HepG2 (cell line): ENCODE measurements around the gene MEGF10. TPM values are rescaled to one million over a fixed set of nuclear protein-coding genes. Genes with fewer than 3 reads are reported as not detected.

Source experiments
- ATAC-seq: fragments of 200-7000 bp; cut with Tn5 transposase; 3 replicates; pipeline ENCODE4 v1.9.1; 2020; ENCODE audit warnings: mild to moderate bottlenecking, moderate library complexity
- BruUV-seq: library from RNA; stranded (reverse); fragments of 400-500 nt; replicated peaks from 2 replicates; lab custom pipeline; 2021; lab: Mats Ljungman, UMichigan
- CTCF ChIA-PET: fragments of 300-600 bp; formaldehyde crosslinking; extraction: SDS; loops from one replicate; lab custom pipeline; 2021; ENCODE audit warnings: low total read pairs, inconsistent platforms, low intra/inter-chr PET ratio; lab: Yijun Ruan, JAX
- POLR2A ChIA-PET: fragments of 350-600 bp; sonication (Branson Sonifier 250); formaldehyde crosslinking; loops from one replicate; lab custom pipeline; 2020; ENCODE audit warnings: antibody characterized with exemption, inconsistent platforms; lab: Yijun Ruan, JAX
- DNase-seq: peaks from one replicate; pipeline ENCODE4 v3.0.0-alpha.2; 2015; ENCODE audit warnings: low spot score
- FAIRE-seq: peaks from 3 replicates; lab custom pipeline; 2011; peaks lifted over from hg19 to GRCh38; lab: Jason Lieb, UNC
- H2AFZ ChIP-seq: one replicate; pipeline ENCODE4 v1.6.1; 2011; ENCODE audit warnings: low read length, inconsistent platforms
- H3K27ac ChIP-seq: fragments of 300-600 bp; 3 replicates; pipeline ENCODE4 v1.8.0; 2011; ENCODE audit warnings: mixed run types, mild to moderate bottlenecking, mixed read lengths, low read length, inconsistent platforms; ENCODE audit not compliant: insufficient read depth; ENCODE audit errors: extremely low read length
- H3K27me3 ChIP-seq, 2 experiments: fragments of 200-600 bp in 1 of 2; 2 replicates in 1 of 2; 3 replicates in 1 of 2; pipeline versions ENCODE4 v1.6.0 to v1.8.0; 2011; ENCODE audit warnings: low read length in 2 of 2, mild to moderate bottlenecking in 2 of 2, moderate library complexity in 2 of 2, inconsistent platforms in 1 of 2; ENCODE audit not compliant: insufficient read depth in 2 of 2, control insufficient read depth in 1 of 2
- H3K36me3 ChIP-seq, 2 experiments: fragments of 200-600 bp in 1 of 2; replicated peaks in 1 of 2; 2 replicates in 1 of 2; 3 replicates in 1 of 2; pipeline versions ENCODE4 v1.5.1 to v1.8.0; 2011; ENCODE audit warnings: low read length in 2 of 2, inconsistent platforms in 1 of 2; ENCODE audit not compliant: insufficient read depth in 2 of 2, control insufficient read depth in 1 of 2
- H3K4me1 ChIP-seq: 2 replicates; pipeline ENCODE4 v1.5.1; 2012; ENCODE audit warnings: low read length, inconsistent platforms; ENCODE audit not compliant: insufficient read depth
- H3K4me2 ChIP-seq: 2 replicates; pipeline ENCODE4 v1.6.0; 2011; ENCODE audit warnings: low read depth, low read length, inconsistent platforms
- H3K4me3 ChIP-seq, 3 experiments: fragments of 200-600 bp in 1 of 3; sonication (generic), shearing (Covaris generic) in 1 of 3; replicated peaks in 1 of 3; 2 replicates each; pipeline ENCODE4 v1.5.1; 2011 to 2016; ENCODE audit warnings: low read length in 3 of 3, inconsistent platforms in 2 of 3, low read depth in 2 of 3, mild to moderate bottlenecking in 2 of 3, control low read depth in 1 of 3, mixed read lengths in 1 of 3; ENCODE audit not compliant: insufficient read depth in 1 of 3
- H3K79me2 ChIP-seq: one replicate; pipeline ENCODE4 v1.6.1; 2011; ENCODE audit warnings: low read length, inconsistent platforms; ENCODE audit not compliant: insufficient read depth
- H3K9ac ChIP-seq: 2 replicates; pipeline ENCODE4 v1.6.0; 2011; ENCODE audit warnings: mild to moderate bottlenecking, low read depth, low read length, inconsistent platforms; ENCODE audit not compliant: insufficient read depth
- H3K9me3 ChIP-seq: 2 replicates; pipeline ENCODE4 v1.5.1; 2012; ENCODE audit warnings: mild to moderate bottlenecking, low read length
- H4K20me1 ChIP-seq: 2 replicates; pipeline ENCODE4 v1.6.0; 2011; ENCODE audit warnings: inconsistent platforms, mild to moderate bottlenecking, low read length, moderate library complexity; ENCODE audit not compliant: insufficient read depth
- AGO2 ChIP-seq: fragments of 200-400 bp; formaldehyde crosslinking; optimal IDR thresholded peaks from 2 replicates; pipeline ENCODE3; 2017; ENCODE audit warnings: mild to moderate bottlenecking, low read depth, low read length, moderate library complexity
- ARNTL ChIP-seq: sonication (generic); formaldehyde crosslinking; IDR thresholded peaks from 2 replicates; pipeline ENCODE4 v1.4.0; 2020; ENCODE audit warnings: mild to moderate bottlenecking, missing genetic modification reagents
- ATF7-NPFF ChIP-seq: sonication (generic); formaldehyde crosslinking; IDR thresholded peaks from 2 replicates; pipeline ENCODE4 v1.8.1; 2023; ENCODE audit warnings: mild to moderate bottlenecking, low read depth, missing genetic modification reagents, moderate library complexity
- CREM ChIP-seq, 2 experiments: sonication (generic) in 1 of 2; formaldehyde crosslinking in 1 of 2; IDR thresholded peaks; 2 replicates each; pipeline versions ENCODE4 v1.4.0 to v1.6.1; 2016 to 2020; ENCODE audit warnings: antibody characterized with exemption in 1 of 2, mild to moderate bottlenecking in 1 of 2, missing genetic modification reagents in 1 of 2
- CSRNP2 ChIP-seq: sonication (generic); formaldehyde crosslinking; conservative IDR thresholded peaks from 2 replicates; pipeline ENCODE4 v1.8.0; 2022; ENCODE audit warnings: low read depth, missing genetic modification reagents
- HOXA7 ChIP-seq: sonication (generic); formaldehyde crosslinking; IDR thresholded peaks from 2 replicates; pipeline ENCODE4 v1.8.1; 2022; ENCODE audit warnings: mild to moderate bottlenecking, missing genetic modification reagents, moderate library complexity
- HOXA9 ChIP-seq: sonication (generic); formaldehyde crosslinking; IDR thresholded peaks from 2 replicates; pipeline ENCODE4 v1.8.1; 2022; ENCODE audit warnings: missing genetic modification reagents, mild to moderate bottlenecking, moderate library complexity, borderline replicate concordance
- IKZF1 ChIP-seq: fragments of 450-650 bp; IDR thresholded peaks from 2 replicates; pipeline ENCODE4 v1.7.1; 2016
- IRF2 ChIP-seq: IDR thresholded peaks from 2 replicates; pipeline ENCODE4 v1.6.1; 2018; ENCODE audit warnings: missing genetic modification reagents, missing compliant biosample characterization
- MTF2 ChIP-seq: sonication (generic); formaldehyde crosslinking; IDR thresholded peaks from 2 replicates; pipeline ENCODE4 v1.5.0; 2020; ENCODE audit warnings: missing genetic modification reagents, borderline replicate concordance
- PCBP1 ChIP-seq: fragments of 200-400 bp; formaldehyde crosslinking; IDR thresholded peaks from 2 replicates; pipeline ENCODE4 v1.6.1; 2017; ENCODE audit warnings: mild to moderate bottlenecking, low read depth, low read length, borderline replicate concordance
- PTBP1 ChIP-seq: fragments of 200-400 bp; formaldehyde crosslinking; IDR thresholded peaks from 2 replicates; pipeline ENCODE4 v1.6.1; 2018; ENCODE audit warnings: low read length, low read depth; ENCODE audit not compliant: poor library complexity, severe bottlenecking
- RARG ChIP-seq: sonication (generic); formaldehyde crosslinking; IDR thresholded peaks from 2 replicates; pipeline ENCODE4 v1.4.0; 2020; ENCODE audit warnings: low read depth, mild to moderate bottlenecking, missing genetic modification reagents
- SMAD3 ChIP-seq: sonication (generic); formaldehyde crosslinking; IDR thresholded peaks from 2 replicates; pipeline ENCODE4 v1.4.0; 2020; ENCODE audit warnings: missing genetic modification reagents
- SP4 ChIP-seq: sonication (generic); formaldehyde crosslinking; IDR thresholded peaks from 2 replicates; pipeline ENCODE4 v1.8.1; 2023; ENCODE audit warnings: mild to moderate bottlenecking, missing genetic modification reagents
- SYNCRIP ChIP-seq: fragments of 200-400 bp; formaldehyde crosslinking; IDR thresholded peaks from 2 replicates; pipeline ENCODE4 v1.6.1; 2018; ENCODE audit warnings: mild to moderate bottlenecking, low read depth, low read length; ENCODE audit not compliant: insufficient read depth
- ZKSCAN5 ChIP-seq: sonication (generic); formaldehyde crosslinking; IDR thresholded peaks from 2 replicates; pipeline ENCODE4 v1.5.1; 2020; ENCODE audit warnings: mild to moderate bottlenecking, missing genetic modification reagents
- ZNF253 ChIP-seq: sonication (generic); formaldehyde crosslinking; IDR thresholded peaks from 2 replicates; pipeline ENCODE4 v1.8.0; 2022; ENCODE audit warnings: mild to moderate bottlenecking, missing genetic modification reagents, borderline replicate concordance
- ZNF383 ChIP-seq: sonication (generic); formaldehyde crosslinking; IDR thresholded peaks from 2 replicates; pipeline ENCODE4 v1.4.0; 2020; ENCODE audit warnings: missing genetic modification reagents, mild to moderate bottlenecking, borderline replicate concordance
- WGBS: methylation state at CpG from one replicate; pipeline ENCODE4 v1.1.6; 2017; ENCODE audit warnings: low lambda C conversion rate; 5-methylcytosine and 5-hydroxymethylcytosine counted together
- in situ Hi-C: cut with HindIII; loops from 2 replicates; pipeline ENCODE4 v1.10.0; 2017; ENCODE audit warnings: low pct_unique_long_range_greater_than_20kb; ENCODE audit not compliant: extremely low pct_ligation_motif_present
- intact Hi-C: fragments of 100-400 bp; cut with micrococcal nuclease; formaldehyde crosslinking; loops from one replicate; pipeline ENCODE4 v1.10.0; 2022; ENCODE audit not compliant: unreplicated experiment
- polyA plus RNA-seq, 8 experiments: library from polyadenylated mRNA; depleted of rRNA in 3 of 8; stranded (reverse) in 7 of 8; unstranded in 1 of 8; fragments of >200 nt; fragmentation: Illumina TruSeq in 4 of 8; extraction: Trizol in 4 of 8; gene quantifications; 2 replicates each; pipeline versions ENCODE4 v1.2.1 to v1.2.3, GENCODE V29; 2011 to 2016; ENCODE audit warnings: low read depth in 4 of 8, missing spikeins in 1 of 8, mixed read lengths in 1 of 8; ENCODE audit not compliant: insufficient read depth in 1 of 8
- total RNA-seq, 5 experiments: library from RNA; depleted of rRNA; stranded (reverse); fragments of >200 nt; fragmentation: Illumina TruSeq; extraction: Trizol; gene quantifications; 2 replicates each; pipeline ENCODE4 v1.2.3, GENCODE V29; 2016; ENCODE audit warnings: low read depth in 1 of 5

The MEGF10 gene
- total and polyA plus RNA-seq, 2 of the 13 experiments (the other 11 are each of a cell fraction or from before 2014, with no cell fraction given) = not detected

- no peak for TF ChIP-seq MTF2 (CRISPR knock-in tag)
- no peak for TF ChIP-seq HOXA7
- no peak for TF ChIP-seq SP4 (CRISPR knock-in tag)
- no peak for TF ChIP-seq ARNTL (CRISPR knock-in tag)
- no peak for TF ChIP-seq ZNF253 (CRISPR knock-in tag)
- TF ChIP-seq PCBP1 = no peak
- TF ChIP-seq PTBP1 = no peak
- TF ChIP-seq IKZF1 = no peak
- no peak for TF ChIP-seq HOXA9 (CRISPR knock-in tag)
- ChIA-PET POLR2A (no interaction called here), CTCF (no interaction called here)
- 40% methylated on average over 4 of the region's 4 CpGs for WGBS
- FAIRE-seq (no peak), ATAC-seq (no peak), DNase-seq (no peak)
- no peak overlapping the region for H3K4me3 ChIP-seq
- H3K4me2 ChIP-seq = no peak overlapping the region
- H3K9me3 ChIP-seq = no peaks in the 10 kb centered on the region
- no peak overlapping the region for H2AFZ ChIP-seq
- in situ Hi-C loops = no loop called here
- H3K27me3 ChIP-seq = no peaks in the 10 kb centered on the region
- H3K4me1 ChIP-seq = no peaks in the 10 kb centered on the region
- no peaks in the 10 kb centered on the region for H3K79me2 ChIP-seq
- intact Hi-C loops = no loop called here
- no TSS peak for BruUV-seq
- no peaks in the 10 kb centered on the region for H3K36me3 ChIP-seq
- no peaks in the 10 kb centered on the region for H4K20me1 ChIP-seq
- no peak overlapping the region for H3K27ac ChIP-seq
- no peak overlapping the region for H3K9ac ChIP-seq
These were observed 160.5 kb downstream of the MEGF10 start for GRCh38 chr5:127451096-127451495.

DNA sequence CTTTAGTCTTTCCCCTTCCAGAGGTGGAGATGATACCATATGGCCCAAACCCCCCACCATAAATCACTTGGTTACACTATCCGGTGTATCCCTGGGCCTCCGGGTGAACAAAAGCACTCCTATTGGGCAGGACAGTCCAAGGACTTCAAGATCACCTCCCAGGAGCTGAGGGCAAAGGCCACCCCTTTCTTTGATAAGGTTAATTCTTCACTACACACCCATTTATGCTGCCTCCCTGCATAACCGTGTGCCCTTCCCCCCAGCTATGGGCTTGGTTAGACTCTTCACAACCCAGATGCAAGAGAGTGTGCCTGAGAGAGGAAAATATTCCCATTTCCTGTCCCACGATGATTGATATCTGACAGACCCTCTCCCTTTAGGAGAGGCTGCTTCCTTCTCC lies 162.0 kb downstream of the MEGF10 start:
- intact Hi-C loops (no loop called here), in situ Hi-C loops (no loop called here)
- 10% methylated on average over 4 of the region's 4 CpGs for WGBS
- FAIRE-seq = no peak
- Histone ChIP-seq H3K4me1 (no peaks in the 10 kb centered on the region), H3K79me2 (no peaks in the 10 kb centered on the region), H3K27ac (no peak overlapping the region), H3K4me3 (no peak overlapping the region), H3K4me2 (no peak overlapping the region), H4K20me1 (no peaks in the 10 kb centered on the region), H3K9ac (no peak overlapping the region), H3K36me3 (no peaks in the 10 kb centered on the region), H2AFZ (no peak overlapping the region), H3K27me3 (no peaks in the 10 kb centered on the region; a peak in 1 of 5 replicates), H3K9me3 (no peaks in the 10 kb centered on the region)
- BruUV-seq = no TSS peak
- CTCF ChIA-PET = no interaction called here
- no peak for ATAC-seq
- POLR2A ChIA-PET = no interaction called here
- no peak for DNase-seq
- TF ChIP-seq AGO2 (no peak), ATF7-NPFF (CRISPR knock-in tag) (no peak), ZKSCAN5 (no peak), CSRNP2 (no peak), ZNF383 (CRISPR knock-in tag) (no peak), SMAD3 (CRISPR knock-in tag) (no peak), SYNCRIP (no peak), CREM (IDR thresholded peaks at IDR 0.05) (no peak), CREM (CRISPR knock-in tag; IDR thresholded peaks at IDR 0.05) (no peak), IRF2 (CRISPR knock-in tag) (no peak), RARG (CRISPR knock-in tag) (no peak)
